ENCODE data around the gene SH3RF3. TPM values are rescaled to one million over a fixed set of nuclear protein-coding genes. Genes with fewer than 3 reads are reported as not detected.

SH3RF3 gene
- total RNA-seq, 1 experiment from 2014 or later: not detected

DNA sequence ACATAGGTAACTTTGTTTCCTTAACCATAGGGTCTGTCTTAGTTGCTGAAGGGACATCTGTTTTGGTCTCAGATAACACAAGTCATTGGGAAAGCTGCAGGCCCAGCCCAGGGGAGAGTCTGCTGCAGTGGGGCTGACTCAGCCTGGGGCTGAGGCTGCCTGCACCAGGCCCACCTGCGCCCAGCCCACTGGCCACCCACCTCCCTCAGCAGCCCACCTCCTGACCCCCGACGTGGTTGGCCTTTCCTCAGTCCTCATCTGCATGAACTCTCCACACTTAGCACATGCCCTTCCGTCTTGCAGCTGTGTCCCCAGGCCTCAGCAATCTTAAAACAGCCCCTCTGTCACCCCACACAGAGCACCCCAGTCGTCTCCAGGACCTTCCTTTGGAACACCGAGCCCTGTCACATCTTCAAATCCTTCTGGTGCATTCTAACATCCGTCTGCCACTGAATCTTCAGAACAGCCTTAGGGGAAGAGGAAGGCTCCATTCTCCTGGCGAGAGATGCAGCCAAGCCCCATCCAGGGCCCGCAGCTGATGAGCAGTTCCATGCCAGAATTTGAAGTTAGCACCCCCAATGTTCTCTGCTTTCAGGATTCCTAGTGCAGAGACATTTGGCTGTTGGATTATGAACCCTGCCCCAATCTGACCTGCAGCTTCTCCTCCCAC is 253.4 kb downstream of the SH3RF3 start:
- ChIA-PET RAD21 (ENCODE audit: low non-redundant PET in 1 of 2, low total read pairs in 2 of 2, uncharacterized antibody in 2 of 2, unreplicated experiment in 2 of 2) (no interaction called here), CTCF (no interaction called here), POLR2A (no interaction called here)
- Histone ChIP-seq H3K36me3 (ENCODE audit: control insufficient read depth in 1 of 2, insufficient read depth in 2 of 2, low read length in 2 of 2) (no peaks in the 10 kb centered on the region), H3K4me3 (replicated peaks in 1 of 2; ENCODE audit: low read depth in 1 of 2, low read length in 2 of 2) (no peak overlapping the region), H3K4me1 (ENCODE audit: control insufficient read depth in 1 of 2, insufficient read depth in 2 of 2, low read length in 2 of 2) (no peaks in the 10 kb centered on the region; a peak in 1 of 4 replicates), H3K9ac (ENCODE audit: low read length) (no peak overlapping the region), H4K20me1 (ENCODE audit: insufficient read depth) (no peaks in the 10 kb centered on the region), H3K27me3 (ENCODE audit: insufficient read depth, low read length) (peaks cover 28% of the 10 kb centered on the region), H3K79me2 (ENCODE audit: insufficient read depth, low read length) (no peaks in the 10 kb centered on the region), H3K9me3 (ENCODE audit: control insufficient read depth in 1 of 2, insufficient read depth in 1 of 2, low read depth in 1 of 2, low read length in 2 of 2) (no peaks in the 10 kb centered on the region), H3K9me2 (ENCODE audit: insufficient read depth) (no peaks in the 10 kb centered on the region), H2AFZ (ENCODE audit: low read depth, low read length, poor library complexity, severe bottlenecking) (no peak overlapping the region), H3K27ac (ENCODE audit: low read depth, low read length) (no peak overlapping the region), H3K4me2 (ENCODE audit: low read length) (no peak overlapping the region)
- DNase-seq (ENCODE audit: low read depth, low spot score) (no peak), ATAC-seq (no peak)
- no TSS peak for BruUV-seq (replicated peaks)
- intact Hi-C loops (cut with micrococcal nuclease): no loop called here
- TF ChIP-seq TCF7L2 (IDR thresholded peaks at IDR 0.05; ENCODE audit: borderline replicate concordance, extremely low read depth, insufficient read depth, insufficient read length): no peak

DNA sequence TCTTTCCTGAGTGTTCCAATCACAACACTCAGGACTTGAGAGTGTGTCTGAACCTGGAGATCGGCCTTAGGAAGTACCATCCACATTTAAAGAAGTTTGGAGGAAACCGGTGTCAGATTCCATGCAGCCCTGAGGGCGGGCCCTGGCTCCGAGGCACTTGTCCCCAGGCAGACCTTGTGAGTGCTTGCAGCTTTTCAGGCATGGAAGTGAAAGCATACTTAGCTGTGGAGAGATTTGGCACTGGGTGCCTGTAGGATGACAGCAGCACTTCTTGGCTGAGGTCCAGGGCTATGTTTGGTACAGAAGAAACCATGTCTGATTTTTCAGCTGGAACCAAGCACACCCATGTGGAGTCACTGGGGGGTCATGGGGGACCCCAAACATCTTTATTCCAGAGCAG is 253.9 kb downstream of the SH3RF3 start:
- H3K9me3 ChIP-seq (ENCODE audit: control insufficient read depth in 1 of 2, insufficient read depth in 1 of 2, low read depth in 1 of 2, low read length in 2 of 2): no peaks in the 10 kb centered on the region
- ChIA-PET RAD21 (ENCODE audit: low non-redundant PET in 1 of 2, low total read pairs in 2 of 2, uncharacterized antibody in 2 of 2, unreplicated experiment in 2 of 2) (no interaction called here), CTCF (no interaction called here), POLR2A (no interaction called here)
- no TSS peak for BruUV-seq (replicated peaks)
- no peaks in the 10 kb centered on the region for H3K9me2 ChIP-seq (ENCODE audit: insufficient read depth)
- no peak overlapping the region for H3K27ac ChIP-seq (ENCODE audit: low read depth, low read length)
- no peaks in the 10 kb centered on the region for H3K36me3 ChIP-seq (ENCODE audit: control insufficient read depth in 1 of 2, insufficient read depth in 2 of 2, low read length in 2 of 2)
- ATAC-seq (no peak), DNase-seq (ENCODE audit: low read depth, low spot score) (no peak)
- no peak overlapping the region for H3K9ac ChIP-seq (ENCODE audit: low read length)
- no peak overlapping the region for H2AFZ ChIP-seq (ENCODE audit: low read depth, low read length, poor library complexity, severe bottlenecking)
- H3K4me3 ChIP-seq (replicated peaks in 1 of 2; ENCODE audit: low read depth in 1 of 2, low read length in 2 of 2): no peak overlapping the region
- TF ChIP-seq YY1 (IDR thresholded peaks at IDR 0.05; ENCODE audit: extremely low read depth, insufficient replicate concordance, low read depth, low read length) (no peak), EZH2phosphoT487 (IDR thresholded peaks at IDR 0.05; ENCODE audit: borderline replicate concordance) (no peak), TCF7L2 (IDR thresholded peaks at IDR 0.05; ENCODE audit: borderline replicate concordance, extremely low read depth, insufficient read depth, insufficient read length) (no peak)
- TF ChIP-seq, protein P1, sequence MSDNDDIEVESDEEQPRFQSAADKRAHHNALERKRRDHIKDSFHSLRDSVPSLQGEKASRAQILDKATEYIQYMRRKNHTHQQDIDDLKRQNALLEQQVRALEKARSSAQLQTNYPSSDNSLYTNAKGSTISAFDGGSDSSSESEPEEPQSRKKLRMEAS (IDR thresholded peaks at IDR 0.05): no peak
- no peaks in the 10 kb centered on the region; a peak in 1 of 4 replicates for H3K4me1 ChIP-seq (ENCODE audit: control insufficient read depth in 1 of 2, insufficient read depth in 2 of 2, low read length in 2 of 2)
- no peaks in the 10 kb centered on the region for H3K79me2 ChIP-seq (ENCODE audit: insufficient read depth, low read length)
- H3K27me3 ChIP-seq (ENCODE audit: insufficient read depth, low read length): peaks cover 25% of the 10 kb centered on the region
- H3K4me2 ChIP-seq (ENCODE audit: low read length): no peak overlapping the region
- H4K20me1 ChIP-seq (ENCODE audit: insufficient read depth): no peaks in the 10 kb centered on the region
- intact Hi-C loops (cut with micrococcal nuclease): no loop called here

All from HCT116 (cell line).